Astrocyte (in vitro differentiated cells and primary cell): ENCODE measurements around the gene PCSK5. TPM values are rescaled to one million over a fixed set of nuclear protein-coding genes. Genes with fewer than 3 reads are reported as not detected.

Source experiments
- DNase-seq: peaks from one replicate; pipeline ENCODE4 v3.0.0-alpha.2; 2010; ENCODE audit warnings: low read depth
- FAIRE-seq: peaks from 2 replicates; lab custom pipeline; 2011; peaks lifted over from hg19 to GRCh38; lab: Jason Lieb, UNC
- H2AFZ ChIP-seq: 2 replicates; pipeline ENCODE4 v1.6.0; 2012; ENCODE audit warnings: low read depth, low read length, inconsistent platforms
- H3K27ac ChIP-seq: 2 replicates; pipeline ENCODE4 v1.5.1; 2011; ENCODE audit warnings: low read depth, low read length, inconsistent platforms
- H3K27me3 ChIP-seq: 2 replicates; pipeline ENCODE4 v1.6.0; 2011; ENCODE audit warnings: low read length, inconsistent platforms; ENCODE audit not compliant: insufficient read depth
- H3K36me3 ChIP-seq: 2 replicates; pipeline ENCODE4 v1.5.1; 2011; ENCODE audit warnings: low read length, inconsistent platforms; ENCODE audit not compliant: insufficient read depth
- H3K4me1 ChIP-seq: 2 replicates; pipeline ENCODE4 v1.5.1; 2011; ENCODE audit warnings: low read length, inconsistent platforms; ENCODE audit not compliant: insufficient read depth
- H3K4me2 ChIP-seq: 2 replicates; pipeline ENCODE4 v1.6.0; 2012; ENCODE audit warnings: low read length, inconsistent platforms
- H3K4me3 ChIP-seq: 2 replicates; pipeline ENCODE4 v1.5.1; 2011; ENCODE audit warnings: low read depth, mild to moderate bottlenecking, low read length, inconsistent platforms; ENCODE audit not compliant: insufficient read depth
- H3K79me2 ChIP-seq: 2 replicates; pipeline ENCODE4 v1.6.0; 2012; ENCODE audit warnings: mild to moderate bottlenecking, low read length, inconsistent platforms; ENCODE audit not compliant: insufficient read depth
- H3K9ac ChIP-seq: 2 replicates; pipeline ENCODE4 v1.6.0; 2012; ENCODE audit warnings: mild to moderate bottlenecking, low read length, inconsistent platforms
- H3K9me3 ChIP-seq: 2 replicates; pipeline ENCODE4 v1.5.1; 2012; ENCODE audit warnings: low read depth, mild to moderate bottlenecking, low read length, inconsistent platforms; ENCODE audit not compliant: insufficient read depth
- H4K20me1 ChIP-seq: 2 replicates; pipeline ENCODE4 v1.6.0; 2012; ENCODE audit warnings: low read length, inconsistent platforms; ENCODE audit not compliant: insufficient read depth
- H3K27ac Mint-ChIP-seq: one replicate; pipeline ENCODE4 v1.8.0; 2021; ENCODE audit warnings: mild to moderate bottlenecking, mixed read lengths; ENCODE audit not compliant: unreplicated experiment
- H3K27me3 Mint-ChIP-seq: one replicate; pipeline ENCODE4 v1.8.0; 2021; ENCODE audit warnings: low read depth, mixed read lengths; ENCODE audit not compliant: unreplicated experiment
- H3K36me3 Mint-ChIP-seq: one replicate; pipeline ENCODE4 v1.8.0; 2021; ENCODE audit warnings: low read depth, mixed read lengths; ENCODE audit not compliant: unreplicated experiment
- H3K4me1 Mint-ChIP-seq: one replicate; pipeline ENCODE4 v1.8.0; 2021; ENCODE audit warnings: low read depth, mixed read lengths; ENCODE audit not compliant: unreplicated experiment
- H3K4me3 Mint-ChIP-seq: one replicate; pipeline ENCODE4 v1.8.0; 2021; ENCODE audit warnings: mild to moderate bottlenecking, moderate library complexity, mixed read lengths; ENCODE audit not compliant: unreplicated experiment
- H3K9me3 Mint-ChIP-seq: one replicate; pipeline ENCODE4 v1.8.0; 2021; ENCODE audit warnings: mild to moderate bottlenecking, mixed read lengths; ENCODE audit not compliant: unreplicated experiment
- EZH2 ChIP-seq: IDR thresholded peaks from 2 replicates; pipeline ENCODE4 v1.6.1; 2012; ENCODE audit warnings: mild to moderate bottlenecking, low read length, inconsistent platforms; ENCODE audit not compliant: insufficient read depth
- total RNA-seq: library from RNA; stranded (reverse); gene quantifications from 2 replicates; pipeline ENCODE4 v1.2.1, GENCODE V29; 2021
- TF ChIP-seq, protein P1 (sequence below): IDR thresholded peaks from 2 replicates; pipeline ENCODE4 v1.5.1; 2011; ENCODE audit warnings: low read depth, mild to moderate bottlenecking, inconsistent platforms, low read length, moderate library complexity; ENCODE audit not compliant: insufficient read depth

Gene PCSK5
- total RNA-seq, 1 donor from 2014 or later = 13.1 TPM

DNA sequence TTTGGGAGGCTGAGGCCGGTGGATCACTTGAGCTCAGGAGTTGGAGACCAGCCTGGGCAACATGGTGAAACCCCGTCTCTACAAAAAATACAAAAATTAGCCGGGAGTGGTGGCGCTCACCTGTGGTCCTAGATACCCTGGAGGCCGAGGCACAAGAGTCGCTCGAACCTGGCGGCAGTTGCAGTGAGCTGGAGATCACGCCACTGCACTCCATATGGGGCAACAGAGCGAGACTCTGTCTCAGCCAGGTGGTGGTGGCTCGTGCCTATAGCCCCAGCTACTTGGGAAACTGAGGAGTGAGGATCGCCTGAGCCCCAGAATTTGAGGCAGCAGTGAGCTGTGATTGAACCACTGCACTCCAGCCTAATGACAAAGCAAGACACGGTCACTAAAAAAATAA, 506.1 kb downstream of the PCSK5 start:
- Histone ChIP-seq H4K20me1 (no peaks in the 10 kb centered on the region), H3K79me2 (peaks cover 20% of the 10 kb centered on the region), H3K27me3 (no peaks in the 10 kb centered on the region), H3K4me1 (peaks cover 8% of the 10 kb centered on the region), H3K4me2 (no peak overlapping the region), H3K36me3 (no peaks in the 10 kb centered on the region), H3K4me3 (no peak overlapping the region), H3K9me3 (no peaks in the 10 kb centered on the region), H2AFZ (no peak overlapping the region), H3K27ac (no peak overlapping the region), H3K9ac (no peak overlapping the region)
- no peaks in the 10 kb centered on the region for H3K9me3 Mint-ChIP-seq
- DNase-seq (no peak), FAIRE-seq (no peak)
- TF ChIP-seq, protein P1, sequence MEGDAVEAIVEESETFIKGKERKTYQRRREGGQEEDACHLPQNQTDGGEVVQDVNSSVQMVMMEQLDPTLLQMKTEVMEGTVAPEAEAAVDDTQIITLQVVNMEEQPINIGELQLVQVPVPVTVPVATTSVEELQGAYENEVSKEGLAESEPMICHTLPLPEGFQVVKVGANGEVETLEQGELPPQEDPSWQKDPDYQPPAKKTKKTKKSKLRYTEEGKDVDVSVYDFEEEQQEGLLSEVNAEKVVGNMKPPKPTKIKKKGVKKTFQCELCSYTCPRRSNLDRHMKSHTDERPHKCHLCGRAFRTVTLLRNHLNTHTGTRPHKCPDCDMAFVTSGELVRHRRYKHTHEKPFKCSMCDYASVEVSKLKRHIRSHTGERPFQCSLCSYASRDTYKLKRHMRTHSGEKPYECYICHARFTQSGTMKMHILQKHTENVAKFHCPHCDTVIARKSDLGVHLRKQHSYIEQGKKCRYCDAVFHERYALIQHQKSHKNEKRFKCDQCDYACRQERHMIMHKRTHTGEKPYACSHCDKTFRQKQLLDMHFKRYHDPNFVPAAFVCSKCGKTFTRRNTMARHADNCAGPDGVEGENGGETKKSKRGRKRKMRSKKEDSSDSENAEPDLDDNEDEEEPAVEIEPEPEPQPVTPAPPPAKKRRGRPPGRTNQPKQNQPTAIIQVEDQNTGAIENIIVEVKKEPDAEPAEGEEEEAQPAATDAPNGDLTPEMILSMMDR = no peak
- TF ChIP-seq EZH2 = no peak
- no peaks in the 10 kb centered on the region for H3K36me3 Mint-ChIP-seq
- no peaks in the 10 kb centered on the region for H3K27me3 Mint-ChIP-seq
- no peak overlapping the region for H3K27ac Mint-ChIP-seq
- H3K4me3 Mint-ChIP-seq = no peak overlapping the region
- H3K4me1 Mint-ChIP-seq = peaks cover 9% of the 10 kb centered on the region

DNA sequence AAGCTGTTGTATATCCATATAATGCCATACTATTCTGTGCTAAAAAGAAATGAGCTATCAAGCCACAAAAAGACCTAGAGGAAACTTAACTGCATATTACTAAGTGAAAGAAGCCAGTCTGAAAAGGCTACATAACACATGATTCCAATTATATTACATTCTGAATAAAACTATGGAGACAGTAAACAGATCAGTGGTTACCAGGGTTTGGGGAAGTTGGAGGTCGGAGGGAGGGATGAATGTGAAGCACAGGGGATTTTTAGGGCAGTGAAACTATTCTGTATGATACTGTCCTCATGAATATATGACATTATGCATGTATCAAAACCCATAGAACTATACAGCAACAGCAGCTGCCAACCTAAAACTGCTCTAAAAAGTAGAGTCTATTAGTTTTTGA, 509.4 kb downstream of the PCSK5 start:
- Histone ChIP-seq H3K27me3 (no peaks in the 10 kb centered on the region), H3K4me1 (peaks cover 9% of the 10 kb centered on the region), H3K36me3 (no peaks in the 10 kb centered on the region), H3K4me2 (no peak overlapping the region), H3K9ac (no peak overlapping the region), H3K9me3 (no peaks in the 10 kb centered on the region), H2AFZ (no peak overlapping the region), H3K4me3 (no peak overlapping the region), H4K20me1 (no peaks in the 10 kb centered on the region), H3K79me2 (no peaks in the 10 kb centered on the region), H3K27ac (no peak overlapping the region)
- no peaks in the 10 kb centered on the region for H3K27me3 Mint-ChIP-seq
- H3K4me3 Mint-ChIP-seq = no peak overlapping the region
- no peaks in the 10 kb centered on the region for H3K36me3 Mint-ChIP-seq
- no peak overlapping the region for H3K27ac Mint-ChIP-seq
- H3K4me1 Mint-ChIP-seq = peaks cover 11% of the 10 kb centered on the region
- no peaks in the 10 kb centered on the region for H3K9me3 Mint-ChIP-seq
- DNase-seq (no peak), FAIRE-seq (no peak)
- no peak for TF ChIP-seq EZH2
- TF ChIP-seq, protein P1 = no peak

DNA sequence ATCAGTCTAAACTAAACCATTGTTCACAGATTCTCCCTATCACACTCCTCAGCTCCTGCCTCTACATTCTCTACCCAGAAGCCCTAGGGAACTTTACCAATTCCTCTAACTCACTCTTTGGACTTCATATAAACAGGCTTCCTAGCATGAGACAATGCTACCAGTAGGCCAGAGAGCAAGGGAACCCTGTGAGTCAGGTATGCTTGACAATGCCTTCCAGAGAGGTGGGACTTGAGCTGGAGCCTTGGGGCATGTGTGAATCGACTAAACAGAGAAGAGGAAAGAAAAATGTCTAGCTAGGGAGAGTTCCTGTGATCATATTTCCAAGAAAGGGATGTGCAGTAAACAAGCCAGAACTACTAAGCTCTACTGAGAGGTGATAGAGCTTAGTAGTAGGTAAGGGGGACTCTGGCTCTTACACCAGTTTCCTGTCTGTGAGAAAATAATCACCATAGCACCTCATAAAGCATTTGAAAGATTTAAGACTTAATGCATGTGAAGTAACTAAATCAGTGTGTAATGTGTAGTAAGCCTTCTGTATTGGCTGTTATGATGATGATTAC, 510.1 kb downstream of the PCSK5 start:
- Histone ChIP-seq H3K4me2 (no peak overlapping the region), H3K4me3 (no peak overlapping the region), H3K4me1 (peaks cover 7% of the 10 kb centered on the region), H3K9me3 (no peaks in the 10 kb centered on the region), H3K27me3 (no peaks in the 10 kb centered on the region), H4K20me1 (no peaks in the 10 kb centered on the region), H2AFZ (no peak overlapping the region), H3K36me3 (no peaks in the 10 kb centered on the region), H3K79me2 (no peaks in the 10 kb centered on the region), H3K9ac (no peak overlapping the region), H3K27ac (no peak overlapping the region)
- Mint-ChIP-seq H3K4me1 (peaks cover 8% of the 10 kb centered on the region), H3K9me3 (no peaks in the 10 kb centered on the region), H3K4me3 (no peak overlapping the region), H3K36me3 (no peaks in the 10 kb centered on the region), H3K27ac (peak overlapping the region; percentile 5), H3K27me3 (no peaks in the 10 kb centered on the region)
- DNase-seq = no peak
- no peak for FAIRE-seq
- TF ChIP-seq, protein P1 = no peak
- TF ChIP-seq EZH2 = no peak
